SK-N-SH (cell line): ENCODE data around the gene PPP1R13L.

Source experiments
- YY1 ChIP-seq: IDR thresholded peaks from 2 replicates; pipeline ENCODE4 v1.4.0; 2012; ENCODE audit warnings: low read depth, mild to moderate bottlenecking
- TF ChIP-seq, protein P1 (sequence below): IDR thresholded peaks from 2 replicates; pipeline ENCODE4 v1.4.0; 2012; ENCODE audit warnings: low read depth
- TF ChIP-seq, protein P2 (sequence below): fragments of 150-350 bp; IDR thresholded peaks from 2 replicates; pipeline ENCODE4 v1.6.1; 2016; ENCODE audit warnings: mild to moderate bottlenecking, low read depth, low read length

DNA sequence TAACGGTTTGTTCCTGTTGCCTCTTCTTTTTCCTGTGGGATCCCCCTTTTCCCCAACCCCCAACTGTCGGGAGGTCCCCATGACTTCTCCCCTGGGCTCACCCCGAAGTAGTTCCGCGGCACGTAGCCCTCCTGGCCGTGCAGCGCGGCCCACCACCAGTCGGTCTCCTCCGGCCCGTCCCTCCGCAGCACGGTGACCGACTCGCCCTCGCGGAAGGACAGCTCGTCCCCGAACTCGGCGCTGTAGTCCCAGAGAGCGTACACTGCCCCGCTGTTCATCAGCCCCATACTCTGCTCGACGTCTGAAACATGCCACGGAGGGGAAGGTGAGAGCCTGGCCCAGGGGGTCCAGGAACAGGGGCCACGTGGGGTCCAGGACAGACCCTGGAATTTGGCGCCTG is 22.4 kb downstream of the PPP1R13L start:
- TF ChIP-seq, protein P1, sequence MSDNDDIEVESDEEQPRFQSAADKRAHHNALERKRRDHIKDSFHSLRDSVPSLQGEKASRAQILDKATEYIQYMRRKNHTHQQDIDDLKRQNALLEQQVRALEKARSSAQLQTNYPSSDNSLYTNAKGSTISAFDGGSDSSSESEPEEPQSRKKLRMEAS = no peak
- TF ChIP-seq, protein P2, sequence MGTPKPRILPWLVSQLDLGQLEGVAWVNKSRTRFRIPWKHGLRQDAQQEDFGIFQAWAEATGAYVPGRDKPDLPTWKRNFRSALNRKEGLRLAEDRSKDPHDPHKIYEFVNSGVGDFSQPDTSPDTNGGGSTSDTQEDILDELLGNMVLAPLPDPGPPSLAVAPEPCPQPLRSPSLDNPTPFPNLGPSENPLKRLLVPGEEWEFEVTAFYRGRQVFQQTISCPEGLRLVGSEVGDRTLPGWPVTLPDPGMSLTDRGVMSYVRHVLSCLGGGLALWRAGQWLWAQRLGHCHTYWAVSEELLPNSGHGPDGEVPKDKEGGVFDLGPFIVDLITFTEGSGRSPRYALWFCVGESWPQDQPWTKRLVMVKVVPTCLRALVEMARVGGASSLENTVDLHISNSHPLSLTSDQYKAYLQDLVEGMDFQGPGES = no peak
- TF ChIP-seq YY1 = no peak
